Rectal smooth muscle tissue (tissue), 1 donor: ENCODE results near the gene TMEM163.

Source experiments
- H3K27ac ChIP-seq: one replicate; pipeline ENCODE4 v1.7.0; 2013; ENCODE audit warnings: low read depth, low read length, inconsistent platforms
- H3K27me3 ChIP-seq: one replicate; pipeline ENCODE4 v1.7.0; 2013; ENCODE audit warnings: low read length; ENCODE audit not compliant: control insufficient read depth, insufficient read depth
- H3K36me3 ChIP-seq: one replicate; pipeline ENCODE4 v1.7.0; 2013; ENCODE audit warnings: low read length; ENCODE audit not compliant: control insufficient read depth, insufficient read depth
- H3K4me1 ChIP-seq: one replicate; pipeline ENCODE4 v1.7.0; 2013; ENCODE audit warnings: low read length; ENCODE audit not compliant: control insufficient read depth, insufficient read depth
- H3K4me3 ChIP-seq: one replicate; pipeline ENCODE4 v1.7.0; 2013; ENCODE audit warnings: low read length
- H3K9ac ChIP-seq: one replicate; pipeline ENCODE4 v1.7.0; 2013; ENCODE audit warnings: low read length

The TMEM163 gene

GRCh38 chr2:134681201-134681600 lies 37.6 kb downstream of the TMEM163 start:
- H3K9ac ChIP-seq, result no peak overlapping the region
- no peaks in the 10 kb centered on the region for H3K27me3 ChIP-seq
- H3K27ac ChIP-seq, result no peak overlapping the region
- H3K36me3 ChIP-seq, result no peaks in the 10 kb centered on the region
- H3K4me3 ChIP-seq, result no peak overlapping the region
- H3K4me1 ChIP-seq, result no peaks in the 10 kb centered on the region

GRCh38 chr2:134679745-134680144 lies 39.1 kb downstream of the TMEM163 start:
- Histone ChIP-seq H3K4me1 (no peaks in the 10 kb centered on the region), H3K27me3 (no peaks in the 10 kb centered on the region), H3K36me3 (no peaks in the 10 kb centered on the region), H3K4me3 (no peak overlapping the region), H3K9ac (no peak overlapping the region), H3K27ac (no peak overlapping the region)

DNA sequence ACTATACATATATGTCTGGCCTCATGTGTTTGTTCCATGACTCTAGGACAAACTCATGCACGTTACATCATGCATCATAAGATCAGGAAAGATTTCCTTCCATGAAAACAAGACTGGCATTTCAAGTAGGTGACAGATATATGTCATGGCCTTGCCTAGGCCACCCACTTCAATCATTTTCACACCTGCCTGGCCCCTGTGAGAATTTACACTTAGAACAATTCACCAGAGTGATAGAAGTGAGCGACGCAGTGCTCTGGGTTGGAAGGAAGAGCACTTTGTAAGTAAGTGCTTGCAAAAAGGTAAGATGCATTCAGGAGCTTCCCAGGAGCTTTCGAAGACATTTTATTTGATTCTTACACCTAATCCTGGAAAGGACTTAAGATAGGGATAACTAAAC lies 39.5 kb downstream of the TMEM163 start:
- Histone ChIP-seq H3K27ac (no peak overlapping the region), H3K36me3 (no peaks in the 10 kb centered on the region), H3K4me3 (no peak overlapping the region), H3K9ac (no peak overlapping the region), H3K4me1 (no peaks in the 10 kb centered on the region), H3K27me3 (no peaks in the 10 kb centered on the region)

GRCh38 chr2:134677856-134678756 lies 40.7 kb downstream of the TMEM163 start:
- H3K27ac ChIP-seq, result no peak overlapping the region
- no peaks in the 10 kb centered on the region for H3K4me1 ChIP-seq
- H3K27me3 ChIP-seq, result no peaks in the 10 kb centered on the region
- H3K36me3 ChIP-seq, result no peaks in the 10 kb centered on the region
- H3K9ac ChIP-seq, result no peak overlapping the region
- no peak overlapping the region for H3K4me3 ChIP-seq

- Histone ChIP-seq H3K4me3 (no peak overlapping the region), H3K27ac (no peak overlapping the region), H3K4me1 (no peaks in the 10 kb centered on the region), H3K36me3 (no peaks in the 10 kb centered on the region), H3K9ac (no peak overlapping the region), H3K27me3 (no peaks in the 10 kb centered on the region)
Observed at GRCh38 chr2:134676960-134677359, 41.8 kb downstream of the TMEM163 start.

DNA sequence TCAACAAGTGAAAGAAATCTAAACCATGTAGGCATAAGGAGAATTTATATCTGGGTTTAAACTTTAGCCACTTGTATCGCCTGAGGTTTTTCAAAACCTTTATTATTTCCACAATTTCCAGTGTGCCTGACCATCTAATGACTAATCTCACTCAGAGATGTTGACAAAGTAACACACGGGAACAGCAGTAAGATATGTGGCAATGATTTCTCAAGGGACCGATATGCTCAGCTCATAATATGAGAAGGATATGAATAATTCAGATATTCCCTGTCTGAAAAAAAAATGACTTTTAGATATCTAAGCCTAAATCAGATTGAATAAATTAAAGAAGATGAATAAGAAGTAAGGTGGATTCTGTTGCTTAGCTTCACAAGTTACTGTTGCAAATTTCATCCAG lies 43.5 kb downstream of the TMEM163 start:
- Histone ChIP-seq H3K27me3 (no peaks in the 10 kb centered on the region), H3K4me3 (no peak overlapping the region), H3K4me1 (no peaks in the 10 kb centered on the region), H3K9ac (no peak overlapping the region), H3K27ac (no peak overlapping the region), H3K36me3 (no peaks in the 10 kb centered on the region)

- Histone ChIP-seq H3K27me3 (no peaks in the 10 kb centered on the region), H3K36me3 (no peaks in the 10 kb centered on the region), H3K27ac (no peak overlapping the region), H3K4me3 (no peak overlapping the region), H3K9ac (no peak overlapping the region), H3K4me1 (no peaks in the 10 kb centered on the region)
Observed at GRCh38 chr2:134674687-134675086, 44.1 kb downstream of the TMEM163 start.

DNA sequence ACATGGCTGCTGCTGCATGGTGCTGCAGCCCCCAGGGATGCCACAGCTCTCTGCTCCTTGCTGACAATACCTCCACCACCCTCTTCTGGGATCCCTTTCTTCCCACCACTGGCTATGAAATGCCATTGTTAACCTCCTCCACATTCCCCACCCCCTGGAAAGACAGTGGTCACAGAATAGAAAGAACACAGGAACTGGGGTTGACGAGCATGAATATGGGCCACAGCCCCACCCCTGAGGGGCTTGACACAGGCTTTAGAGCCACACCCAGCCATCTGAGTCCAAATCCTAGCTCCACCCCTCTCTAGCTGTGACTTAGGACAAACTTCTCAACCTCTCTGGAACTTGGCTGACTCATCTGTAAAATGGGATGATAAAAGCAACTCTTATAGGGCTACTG lies 47.3 kb downstream of the TMEM163 start:
- Histone ChIP-seq H3K36me3 (no peaks in the 10 kb centered on the region), H3K4me3 (no peak overlapping the region), H3K4me1 (no peaks in the 10 kb centered on the region), H3K9ac (no peak overlapping the region), H3K27ac (no peak overlapping the region), H3K27me3 (no peaks in the 10 kb centered on the region)

GRCh38 chr2:134670955-134671354 lies 47.8 kb downstream of the TMEM163 start:
- Histone ChIP-seq H3K4me1 (no peaks in the 10 kb centered on the region), H3K9ac (no peak overlapping the region), H3K4me3 (no peak overlapping the region), H3K27me3 (no peaks in the 10 kb centered on the region), H3K27ac (no peak overlapping the region), H3K36me3 (no peaks in the 10 kb centered on the region)

GRCh38 chr2:134669731-134670669 lies 48.8 kb downstream of the TMEM163 start:
- Histone ChIP-seq H3K4me1 (no peaks in the 10 kb centered on the region), H3K9ac (no peak overlapping the region), H3K4me3 (no peak overlapping the region), H3K27ac (no peak overlapping the region), H3K36me3 (no peaks in the 10 kb centered on the region), H3K27me3 (no peaks in the 10 kb centered on the region)

DNA sequence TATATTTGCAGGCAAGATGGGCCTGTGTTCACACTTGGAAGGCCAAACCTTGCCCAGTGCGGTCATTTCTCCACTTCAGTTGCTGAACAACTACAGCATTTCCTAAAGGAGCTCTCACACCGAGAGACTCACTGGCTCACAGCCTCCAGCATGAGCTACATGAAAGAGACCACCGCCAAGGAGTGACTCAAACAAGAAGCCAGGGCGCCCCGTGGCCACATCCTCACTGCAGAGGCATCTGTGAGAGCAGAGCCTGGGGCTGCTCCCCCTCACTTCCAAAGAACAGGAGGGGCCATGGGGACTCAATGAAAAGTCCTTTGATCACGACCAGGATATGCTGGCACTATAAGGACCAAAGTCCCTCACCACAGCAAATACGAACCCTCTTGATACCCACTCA lies 50.0 kb downstream of the TMEM163 start:
- Histone ChIP-seq H3K27me3 (no peaks in the 10 kb centered on the region), H3K4me3 (no peak overlapping the region), H3K9ac (no peak overlapping the region), H3K36me3 (no peaks in the 10 kb centered on the region), H3K4me1 (no peaks in the 10 kb centered on the region), H3K27ac (no peak overlapping the region)

DNA sequence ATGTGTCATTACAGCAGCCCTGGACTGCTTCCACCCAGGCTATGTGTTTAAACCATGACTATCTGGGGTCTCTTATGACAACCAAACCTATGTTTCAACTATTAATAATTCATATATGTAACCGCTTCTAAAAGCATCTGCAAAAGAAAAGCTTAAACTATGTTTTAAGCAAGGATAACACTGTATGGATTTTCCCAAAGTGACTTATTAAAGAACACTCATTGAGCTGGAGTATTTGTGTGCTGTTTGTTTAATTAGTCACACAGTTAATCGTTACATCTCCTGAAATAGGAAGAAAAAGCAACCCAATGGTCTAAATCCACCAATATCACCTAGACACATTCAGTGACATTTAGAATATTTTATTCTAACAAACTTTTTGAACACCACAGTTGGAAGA lies 51.3 kb downstream of the TMEM163 start:
- Histone ChIP-seq H3K27me3 (no peaks in the 10 kb centered on the region), H3K27ac (no peak overlapping the region), H3K36me3 (no peaks in the 10 kb centered on the region), H3K4me3 (no peak overlapping the region), H3K9ac (no peak overlapping the region), H3K4me1 (no peaks in the 10 kb centered on the region)
